SIG-M5 (cell line): ENCODE results near the gene NFS1.

Experiments
- DNase-seq: peaks from one replicate; lab custom pipeline; 2025; lab: John Stamatoyannopoulos, UW

NFS1 gene

DNA sequence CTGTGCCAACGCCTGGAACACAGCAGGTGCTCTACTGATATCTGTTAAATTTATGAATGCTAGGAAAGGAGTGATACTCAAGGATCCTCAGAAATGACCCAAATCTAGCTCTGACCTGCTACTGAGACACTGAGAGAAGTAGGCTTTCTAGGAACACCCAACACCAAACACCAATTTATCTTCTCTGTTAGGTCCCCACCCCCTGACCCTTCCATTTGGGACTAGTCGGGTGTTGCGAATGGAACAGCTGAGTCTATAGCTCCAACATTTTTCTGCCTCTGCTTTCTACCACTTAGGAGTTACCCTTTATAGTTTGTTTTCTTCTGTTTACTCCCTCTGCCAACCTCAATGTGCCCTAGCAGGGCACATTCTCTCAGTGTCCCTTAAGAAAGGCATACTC lies 58.4 kb downstream of the NFS1 start:
- no peak for DNase-seq

DNA sequence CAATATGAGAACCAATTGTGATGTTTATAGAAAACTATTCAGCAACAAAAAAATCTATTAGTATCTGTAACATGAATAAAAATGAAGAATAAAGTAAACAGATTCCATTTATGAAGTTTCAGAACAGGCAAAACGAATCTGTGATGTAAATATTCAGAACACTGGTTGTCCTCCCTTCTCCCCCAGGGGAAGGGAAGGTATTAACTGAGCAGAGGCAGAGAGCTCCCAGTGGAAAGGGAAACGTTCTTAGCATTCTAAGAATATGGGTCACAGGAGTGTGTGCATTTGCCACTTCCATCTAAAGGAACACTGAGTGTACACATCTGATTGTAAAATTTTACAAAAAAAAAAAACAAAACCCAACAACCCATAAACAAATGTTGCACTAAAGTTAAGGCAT lies 60.4 kb downstream of the NFS1 start:
- DNase-seq = no peak

DNA sequence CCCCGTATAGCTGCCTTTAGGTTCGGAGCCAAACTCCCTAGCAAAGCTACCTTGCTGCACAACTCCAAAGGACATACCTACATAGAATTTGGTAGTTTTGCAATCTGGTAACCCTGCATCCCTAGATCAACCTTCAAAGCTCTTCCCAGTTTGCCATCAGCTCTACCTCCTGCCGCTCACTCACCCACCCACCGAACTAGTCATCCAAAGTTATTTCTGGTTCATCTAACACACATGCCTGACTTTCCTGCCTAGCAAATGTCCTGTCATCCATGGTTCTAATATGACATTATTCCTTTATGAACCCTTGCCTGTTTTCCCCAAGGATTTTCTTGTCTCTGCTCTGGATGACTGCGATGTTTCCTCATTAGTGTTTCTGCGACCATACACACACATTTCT lies 61.9 kb downstream of the NFS1 start:
- no peak for DNase-seq

DNA sequence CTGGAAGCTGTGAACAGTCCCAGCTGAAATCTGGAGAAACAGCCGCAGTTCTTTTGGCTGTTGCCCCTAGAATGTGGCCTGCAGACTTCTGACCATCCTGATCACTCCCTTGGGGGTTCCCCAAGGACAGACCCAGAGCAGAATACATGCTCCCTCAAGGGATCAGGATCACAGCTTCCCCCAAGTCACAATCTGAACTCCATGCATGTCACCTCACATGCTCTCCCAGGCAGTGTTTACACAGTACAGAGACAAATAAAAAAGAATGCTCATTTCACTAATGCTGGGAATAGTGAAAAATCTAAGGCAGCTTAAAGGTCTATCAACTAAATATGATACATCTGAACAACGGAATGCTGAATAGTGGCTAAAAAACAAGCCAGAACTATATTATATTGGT lies 63.1 kb downstream of the NFS1 start:
- DNase-seq = no peak

DNA sequence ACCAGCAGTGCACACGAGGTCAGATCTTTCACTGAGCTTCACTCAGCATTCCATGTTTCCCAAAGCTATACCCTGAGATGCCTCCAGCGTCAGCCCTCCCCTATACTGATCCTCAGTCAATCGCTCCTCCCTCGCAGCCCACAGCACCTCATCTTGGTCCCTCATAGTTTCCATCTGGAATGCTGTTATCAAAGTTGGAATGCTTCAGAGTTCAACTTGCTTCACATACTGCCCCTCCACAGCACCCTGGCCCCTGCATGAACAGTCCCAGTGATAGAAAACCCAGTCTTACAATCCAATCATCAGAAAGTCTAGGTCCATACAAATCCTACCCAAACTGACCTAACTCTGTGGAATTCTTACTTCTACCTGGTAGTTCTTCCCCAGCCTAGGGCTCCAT lies 63.5 kb downstream of the NFS1 start:
- DNase-seq = no peak

DNA sequence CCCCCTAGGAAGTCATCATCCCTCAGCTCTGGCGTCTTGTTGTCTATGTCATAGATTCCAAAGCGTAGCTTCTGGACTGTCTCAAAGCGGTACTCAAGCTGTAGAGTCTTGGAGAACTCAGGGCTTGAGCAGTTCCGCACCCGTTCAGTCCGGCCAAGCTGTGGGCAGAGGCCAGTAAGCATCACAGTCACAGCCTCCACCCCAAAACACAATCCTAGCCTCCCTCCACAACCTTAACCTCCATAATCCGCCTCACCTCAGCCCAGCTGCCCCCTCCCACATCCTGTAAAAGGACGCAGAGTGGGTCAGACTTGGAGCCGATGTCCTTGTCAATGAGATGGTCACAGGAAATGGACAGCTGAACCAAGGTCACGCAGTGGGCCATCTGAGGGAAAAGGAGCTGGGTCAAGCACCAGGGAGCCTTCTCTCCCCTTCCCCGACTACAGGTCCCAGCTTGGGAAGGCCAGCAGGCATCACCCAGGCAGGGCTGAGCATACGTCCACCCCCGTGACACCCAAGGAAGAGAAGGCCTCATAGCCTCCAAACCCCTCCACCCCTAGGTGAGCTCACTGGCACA lies 66.5 kb downstream of the NFS1 start:
- no peak for DNase-seq

DNA sequence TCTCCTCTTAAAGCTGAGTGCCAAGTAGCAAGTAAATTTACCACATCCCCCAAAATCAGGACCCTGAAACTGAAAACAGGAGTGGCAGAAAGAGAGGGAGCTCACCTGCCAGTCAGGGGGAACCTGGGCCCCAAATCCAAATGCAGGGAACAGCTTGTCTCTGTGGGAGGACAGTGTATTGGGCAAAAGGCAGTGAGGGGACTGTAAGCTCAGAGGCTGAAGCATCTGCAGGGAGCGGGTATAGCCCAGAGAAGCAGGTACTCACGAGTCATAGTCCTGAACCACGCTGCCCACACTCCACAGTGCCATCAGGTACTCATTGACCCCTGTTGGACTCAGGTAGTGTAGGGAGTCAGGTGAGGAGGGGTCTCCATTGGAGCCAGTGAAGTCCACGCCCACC lies 68.5 kb downstream of the NFS1 start:
- DNase-seq = no peak

DNA sequence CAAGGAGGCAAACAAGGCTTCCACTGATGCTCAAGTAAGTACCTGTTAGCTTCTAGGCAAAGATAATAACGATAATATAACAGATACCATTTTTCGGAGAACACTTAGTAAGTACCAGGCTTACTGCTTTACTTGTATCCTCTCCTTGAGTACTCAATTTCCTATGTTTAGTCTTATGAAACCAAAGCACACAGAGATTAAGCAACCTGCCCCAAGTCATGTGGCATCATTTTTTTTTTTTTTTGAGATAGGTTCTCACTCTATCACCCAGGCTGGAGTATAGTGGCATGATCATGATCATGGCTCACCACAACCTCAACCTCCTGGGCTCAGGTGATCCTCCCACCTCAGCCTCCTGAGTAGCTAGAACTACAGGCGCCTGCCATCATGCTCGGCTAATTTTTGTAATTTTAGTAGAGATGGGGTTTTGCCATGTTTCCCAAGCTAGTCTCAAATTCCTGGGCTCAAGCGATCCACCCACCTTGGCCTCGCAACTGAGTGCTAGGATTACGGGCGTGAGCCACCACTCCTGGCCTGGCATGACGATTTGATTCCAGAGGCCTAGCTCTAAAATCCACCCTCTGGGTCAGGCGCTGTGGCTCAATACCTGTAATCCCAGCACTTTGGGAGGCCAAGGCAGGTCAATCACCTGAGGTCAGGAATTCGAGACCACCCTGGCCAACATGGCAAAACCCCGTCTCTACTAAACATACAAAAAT lies 69.6 kb downstream of the NFS1 start:
- DNase-seq = no peak

DNA sequence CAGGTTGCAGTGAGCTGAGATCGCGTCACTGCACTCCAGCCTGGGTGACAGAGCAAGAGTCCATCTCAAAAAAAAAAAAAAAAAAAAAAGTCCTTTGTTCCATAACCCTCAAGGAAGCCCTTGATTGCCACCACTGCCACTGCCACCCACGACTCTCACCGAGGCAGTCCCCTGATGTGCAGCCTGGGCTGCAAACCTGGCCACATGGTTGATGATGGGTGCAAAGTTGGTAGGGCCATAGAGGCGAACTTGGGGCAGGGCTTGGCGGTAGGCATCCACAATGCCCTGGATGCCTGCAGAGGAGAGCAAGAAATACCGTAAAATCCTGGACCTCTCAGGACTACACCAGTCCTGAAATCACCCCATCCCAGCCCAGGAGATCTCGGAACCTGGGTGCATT lies 72.0 kb downstream of the NFS1 start:
- no peak for DNase-seq

DNA sequence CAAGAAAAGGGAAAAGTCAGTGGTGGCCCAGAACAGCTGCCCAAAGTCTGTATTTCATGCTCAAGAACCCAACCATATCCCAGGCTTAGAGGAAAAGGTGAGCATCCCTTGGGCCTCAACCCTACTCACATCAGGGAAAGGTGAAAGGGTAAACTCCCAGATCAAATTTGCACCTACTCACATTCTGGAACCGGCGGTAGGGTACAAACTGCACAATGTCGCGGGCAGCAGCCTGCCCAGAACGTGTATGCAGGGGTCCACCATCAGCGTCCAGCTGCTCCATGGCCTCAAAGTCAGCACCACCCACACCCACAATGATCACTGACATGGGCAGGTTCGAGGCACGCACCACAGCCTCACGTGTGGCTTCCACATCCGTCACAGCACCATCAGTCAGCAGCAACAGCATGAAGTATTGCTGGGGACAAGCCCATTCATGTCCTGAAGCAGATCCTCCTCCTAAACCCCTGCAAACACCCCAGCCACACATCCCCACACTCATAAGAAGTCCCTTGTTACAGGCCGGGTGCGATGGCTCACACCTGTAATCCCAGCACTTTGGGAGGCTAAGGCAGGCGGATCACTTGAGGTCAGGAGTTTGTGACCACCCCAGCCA lies 72.7 kb downstream of the NFS1 start:
- no peak for DNase-seq

DNA sequence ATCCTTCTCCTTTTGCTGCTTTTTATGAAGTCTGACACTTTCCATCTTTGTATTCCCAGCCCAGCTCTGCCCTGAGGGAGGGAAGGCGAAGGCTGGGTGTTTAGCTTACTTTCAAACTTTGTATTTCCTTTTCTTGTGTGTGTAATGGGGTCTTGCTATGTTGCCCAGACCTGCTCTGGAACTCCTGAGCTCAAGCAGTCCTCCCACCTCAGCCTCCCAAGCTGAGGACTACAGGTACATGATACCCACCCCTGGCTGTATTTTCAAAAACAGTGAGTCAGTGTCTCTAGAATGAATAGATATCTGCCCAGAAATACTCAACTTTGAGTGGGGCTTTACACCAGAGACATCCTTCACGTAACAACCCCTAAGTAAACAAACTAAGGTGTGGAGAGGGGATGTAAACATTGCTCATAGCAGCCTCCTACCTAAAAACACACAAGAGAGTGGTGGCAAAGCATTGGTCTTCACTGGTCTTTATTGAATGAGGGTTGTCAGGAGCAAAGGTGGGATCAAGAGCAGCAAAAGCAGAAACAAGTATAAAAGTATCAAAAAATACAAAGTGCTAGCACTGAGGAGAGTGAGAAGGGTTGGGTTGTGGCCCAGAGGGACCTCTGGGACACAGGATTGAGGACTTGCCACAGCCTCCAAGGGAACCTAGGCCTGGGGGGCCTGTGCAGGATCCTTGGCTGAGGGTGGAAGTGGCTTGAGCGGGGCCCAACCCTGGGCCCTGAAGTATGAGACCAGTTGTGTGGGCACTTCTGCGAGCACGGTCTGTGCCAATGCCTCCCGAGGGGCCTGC lies 73.4 kb downstream of the NFS1 start:
- no peak for DNase-seq

DNA sequence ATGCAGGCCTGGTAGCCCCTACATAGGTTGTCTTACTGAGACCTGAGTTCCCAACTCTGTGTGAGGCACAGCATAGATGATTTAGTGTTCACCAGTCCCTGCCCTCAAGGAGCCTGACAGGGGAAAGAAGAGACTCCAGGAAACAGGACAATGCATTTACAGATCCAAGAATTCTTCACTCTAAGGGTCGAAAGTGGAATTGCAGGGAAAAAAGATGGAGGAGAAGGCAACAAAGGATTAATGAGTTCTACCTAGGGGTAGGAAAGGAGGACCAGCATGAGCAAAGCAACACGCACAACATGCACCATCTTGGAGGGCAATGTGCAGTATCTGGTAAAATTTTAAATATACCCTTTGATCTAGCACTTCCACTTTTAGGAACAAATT lies 77.6 kb downstream of the NFS1 start:
- no peak for DNase-seq

DNA sequence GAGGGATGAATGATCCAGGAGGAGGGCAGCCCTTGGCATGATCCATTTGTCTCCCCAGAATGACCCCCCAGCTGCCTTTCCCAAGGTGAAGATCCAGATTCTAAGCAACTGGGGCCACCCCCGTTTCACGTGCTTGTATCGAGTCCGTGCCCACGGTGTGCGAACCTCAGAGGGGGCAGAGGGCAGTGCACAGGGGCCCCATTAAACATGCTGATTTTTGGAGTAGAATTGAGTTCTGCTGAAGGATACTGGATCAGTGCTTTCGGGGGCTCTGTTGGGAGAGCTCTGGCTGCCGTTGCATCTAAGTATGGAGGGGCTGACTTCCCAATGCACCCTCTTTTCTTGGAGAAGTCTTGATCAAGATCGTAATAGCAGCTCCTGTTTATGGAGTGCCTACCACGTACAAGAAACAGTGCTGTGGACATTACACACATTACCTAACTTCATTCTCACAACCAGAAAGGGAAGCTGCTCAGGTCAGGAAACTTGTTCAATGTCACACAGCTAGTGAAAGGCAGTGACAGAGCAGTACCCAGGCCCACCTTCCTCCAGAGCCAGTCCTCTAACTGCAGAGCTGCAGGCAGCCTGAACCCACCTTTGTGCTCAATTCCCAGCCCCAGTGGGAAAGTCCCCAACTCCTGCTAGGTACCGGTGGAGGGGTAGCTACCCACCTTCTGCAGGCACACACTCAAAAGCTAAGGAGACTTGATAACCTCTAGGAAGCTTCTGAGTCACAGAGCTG lies 78.2 kb downstream of the NFS1 start:
- DNase-seq = no peak

DNA sequence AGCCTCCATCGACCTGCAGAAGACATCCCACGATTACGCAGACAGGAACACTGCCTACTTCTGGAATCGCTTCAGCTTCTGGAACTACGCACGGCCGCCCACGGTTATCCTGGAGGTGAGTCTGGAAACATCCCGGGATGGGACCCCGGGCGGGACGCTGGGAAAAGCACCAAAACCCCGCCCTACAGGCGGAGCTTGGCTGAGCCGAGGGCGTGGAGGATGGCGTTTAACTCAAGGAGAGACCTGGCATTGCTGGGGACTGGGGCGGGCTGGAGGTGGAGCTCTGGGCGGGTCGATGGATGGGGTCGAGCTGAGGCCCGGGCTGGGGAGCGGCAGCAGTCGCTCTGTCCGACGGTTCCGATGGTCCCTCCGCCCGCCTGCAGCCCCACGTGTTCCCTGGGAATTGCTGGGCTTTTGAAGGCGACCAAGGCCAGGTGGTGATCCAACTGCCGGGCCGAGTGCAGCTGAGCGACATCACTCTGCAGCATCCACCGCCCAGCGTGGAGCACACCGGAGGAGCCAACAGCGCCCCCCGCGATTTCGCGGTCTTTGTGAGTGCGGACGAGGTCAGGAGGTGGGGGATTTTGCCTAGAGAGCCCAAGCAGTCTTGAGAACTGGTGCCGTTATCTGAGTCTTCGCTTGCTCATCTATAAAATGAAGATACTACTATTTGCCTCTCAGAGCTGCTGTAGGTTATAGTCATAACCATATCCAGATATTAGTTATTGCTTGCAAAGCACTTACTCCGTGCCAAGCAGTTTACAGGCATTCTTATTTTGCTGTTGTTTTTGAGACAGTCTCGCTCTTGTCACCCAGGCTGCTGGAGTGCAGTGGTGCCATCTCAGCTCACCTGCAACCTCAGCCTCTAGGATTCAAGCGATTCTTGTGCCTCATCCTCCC lies 79.7 kb downstream of the NFS1 start:
- no peak for DNase-seq

DNA sequence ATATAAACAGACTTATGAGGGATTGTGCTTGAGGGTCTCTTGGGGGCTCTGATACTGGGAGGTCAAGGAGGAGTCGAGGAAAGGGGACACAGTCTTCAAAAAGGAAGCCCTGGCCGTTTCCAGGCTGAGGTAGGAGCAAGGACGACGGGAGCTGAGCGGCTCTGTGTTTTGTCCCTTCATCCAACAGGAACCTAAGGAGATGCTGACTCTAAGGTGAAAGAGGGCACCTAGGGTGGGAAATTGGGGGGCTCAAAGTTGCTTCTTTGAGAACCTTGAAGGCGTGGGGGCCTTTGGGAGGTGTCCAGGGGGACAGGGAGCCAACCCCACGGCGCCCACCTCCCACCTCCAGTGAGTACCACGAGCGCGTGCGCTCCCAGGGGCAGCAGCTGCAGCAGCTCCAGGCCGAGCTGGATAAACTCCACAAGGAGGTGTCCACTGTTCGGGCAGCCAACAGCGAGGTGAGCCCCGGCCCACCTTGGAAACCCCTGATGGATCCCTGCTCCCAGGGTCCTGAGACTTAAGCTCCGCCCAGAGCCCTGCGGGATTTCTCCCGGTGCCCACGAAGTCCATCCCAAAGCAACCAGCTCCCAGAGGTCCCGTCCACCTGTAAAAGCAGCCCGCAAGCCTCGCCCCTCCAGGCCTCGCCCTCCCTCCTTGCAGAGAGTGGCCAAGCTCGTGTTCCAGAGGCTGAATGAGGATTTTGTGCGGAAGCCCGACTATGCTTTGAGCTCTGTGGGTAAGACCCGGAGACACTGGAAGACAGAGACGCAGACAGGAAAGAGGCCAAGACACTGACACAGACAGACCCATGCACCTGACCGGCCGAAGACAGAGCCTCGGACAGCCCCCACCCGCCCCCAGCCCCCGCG lies 80.7 kb downstream of the NFS1 start:
- no peak for DNase-seq
